Ureter (tissue), 1 donor: ENCODE data around the gene REV1. TPM values are rescaled to one million over a fixed set of nuclear protein-coding genes. Genes with fewer than 3 reads are reported as not detected.

Source experiments
- total RNA-seq: library from RNA; stranded (reverse); gene quantifications from one replicate; pipeline ENCODE4 v1.2.4, GENCODE V29; 2023
- donor health status: DM: yes; HTN: yes; CAD: no.

Gene REV1
- total RNA-seq, 1 donor from 2014 or later: 99.6 TPM

Other genes starting within 250 kb of the REV1 start
- gene LYG2, start 234.4 kb downstream of the REV1 start, total RNA-seq: not detected
- gene LYG1, start 188.8 kb downstream of the REV1 start, total RNA-seq: 0.39 TPM
- 30.2 TPM for gene TXNDC9, start 153.7 kb downstream of the REV1 start, total RNA-seq
- gene EIF5B, start 152.6 kb downstream of the REV1 start, total RNA-seq: 51.5 TPM